Type B pancreatic cell (in vitro differentiated cells): ENCODE results near the gene POFUT2. TPM values are rescaled to one million over a fixed set of nuclear protein-coding genes. Genes with fewer than 3 reads are reported as not detected.

Experiments used
- DNase-seq: peaks from one replicate; pipeline ENCODE4 v3.0.0; 2021; ENCODE audit warnings: mixed read lengths; ENCODE audit not compliant: unreplicated experiment; ENCODE audit errors: extremely low spot score
- H3K27ac Mint-ChIP-seq: 2 replicates; pipeline ENCODE4 v1.8.0; 2021; ENCODE audit warnings: mild to moderate bottlenecking, mixed read lengths
- H3K27me3 Mint-ChIP-seq: 2 replicates; pipeline ENCODE4 v1.8.0; 2021; ENCODE audit warnings: mixed read lengths
- H3K36me3 Mint-ChIP-seq: 2 replicates; pipeline ENCODE4 v1.8.0; 2021; ENCODE audit warnings: mixed read lengths
- H3K4me1 Mint-ChIP-seq: one replicate; pipeline ENCODE4 v1.8.0; 2021; ENCODE audit warnings: mixed read lengths; ENCODE audit not compliant: unreplicated experiment
- H3K4me3 Mint-ChIP-seq: 2 replicates; pipeline ENCODE4 v1.8.0; 2021; ENCODE audit warnings: mild to moderate bottlenecking, mixed read lengths
- H3K9me3 Mint-ChIP-seq: 2 replicates; pipeline ENCODE4 v1.8.0; 2021; ENCODE audit warnings: mixed read lengths
- total RNA-seq: library from RNA; stranded (reverse); gene quantifications from 2 replicates; pipeline ENCODE4 v1.2.1, GENCODE V29; 2021; ENCODE audit warnings: low replicate concordance
- TF ChIP-seq, protein P1 (sequence below): fragments of 200-600 bp; sonication (generic); conservative IDR thresholded peaks from 2 replicates; pipeline ENCODE4 v1.5.0; 2021; ENCODE audit warnings: antibody characterized with exemption, mild to moderate bottlenecking

Gene POFUT2
- total RNA-seq, 1 donor from 2014 or later = 52.8 TPM

GRCh38 chr21:45228171-45228641, 59.5 kb downstream of the POFUT2 start:
- Mint-ChIP-seq H3K27ac (peak overlapping the region; percentile 83), H3K9me3 (no peaks in the 10 kb centered on the region), H3K36me3 (no peaks in the 10 kb centered on the region), H3K4me3 (no peak overlapping the region), H3K4me1 (peaks cover 5% of the 10 kb centered on the region), H3K27me3 (no peaks in the 10 kb centered on the region)
- TF ChIP-seq, protein P1, sequence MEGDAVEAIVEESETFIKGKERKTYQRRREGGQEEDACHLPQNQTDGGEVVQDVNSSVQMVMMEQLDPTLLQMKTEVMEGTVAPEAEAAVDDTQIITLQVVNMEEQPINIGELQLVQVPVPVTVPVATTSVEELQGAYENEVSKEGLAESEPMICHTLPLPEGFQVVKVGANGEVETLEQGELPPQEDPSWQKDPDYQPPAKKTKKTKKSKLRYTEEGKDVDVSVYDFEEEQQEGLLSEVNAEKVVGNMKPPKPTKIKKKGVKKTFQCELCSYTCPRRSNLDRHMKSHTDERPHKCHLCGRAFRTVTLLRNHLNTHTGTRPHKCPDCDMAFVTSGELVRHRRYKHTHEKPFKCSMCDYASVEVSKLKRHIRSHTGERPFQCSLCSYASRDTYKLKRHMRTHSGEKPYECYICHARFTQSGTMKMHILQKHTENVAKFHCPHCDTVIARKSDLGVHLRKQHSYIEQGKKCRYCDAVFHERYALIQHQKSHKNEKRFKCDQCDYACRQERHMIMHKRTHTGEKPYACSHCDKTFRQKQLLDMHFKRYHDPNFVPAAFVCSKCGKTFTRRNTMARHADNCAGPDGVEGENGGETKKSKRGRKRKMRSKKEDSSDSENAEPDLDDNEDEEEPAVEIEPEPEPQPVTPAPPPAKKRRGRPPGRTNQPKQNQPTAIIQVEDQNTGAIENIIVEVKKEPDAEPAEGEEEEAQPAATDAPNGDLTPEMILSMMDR = no peak
- DNase-seq = no peak

- TF ChIP-seq, protein P1 = no peak
- DNase-seq = no peak
- H3K9me3 Mint-ChIP-seq = no peaks in the 10 kb centered on the region
- H3K27me3 Mint-ChIP-seq = no peaks in the 10 kb centered on the region
- peak overlapping the region; percentile 83 for H3K27ac Mint-ChIP-seq
- peaks cover 5% of the 10 kb centered on the region for H3K4me1 Mint-ChIP-seq
- H3K36me3 Mint-ChIP-seq = no peaks in the 10 kb centered on the region
- H3K4me3 Mint-ChIP-seq = no peak overlapping the region
Observed at GRCh38 chr21:45227735-45228134, 60.0 kb downstream of the POFUT2 start.

DNA sequence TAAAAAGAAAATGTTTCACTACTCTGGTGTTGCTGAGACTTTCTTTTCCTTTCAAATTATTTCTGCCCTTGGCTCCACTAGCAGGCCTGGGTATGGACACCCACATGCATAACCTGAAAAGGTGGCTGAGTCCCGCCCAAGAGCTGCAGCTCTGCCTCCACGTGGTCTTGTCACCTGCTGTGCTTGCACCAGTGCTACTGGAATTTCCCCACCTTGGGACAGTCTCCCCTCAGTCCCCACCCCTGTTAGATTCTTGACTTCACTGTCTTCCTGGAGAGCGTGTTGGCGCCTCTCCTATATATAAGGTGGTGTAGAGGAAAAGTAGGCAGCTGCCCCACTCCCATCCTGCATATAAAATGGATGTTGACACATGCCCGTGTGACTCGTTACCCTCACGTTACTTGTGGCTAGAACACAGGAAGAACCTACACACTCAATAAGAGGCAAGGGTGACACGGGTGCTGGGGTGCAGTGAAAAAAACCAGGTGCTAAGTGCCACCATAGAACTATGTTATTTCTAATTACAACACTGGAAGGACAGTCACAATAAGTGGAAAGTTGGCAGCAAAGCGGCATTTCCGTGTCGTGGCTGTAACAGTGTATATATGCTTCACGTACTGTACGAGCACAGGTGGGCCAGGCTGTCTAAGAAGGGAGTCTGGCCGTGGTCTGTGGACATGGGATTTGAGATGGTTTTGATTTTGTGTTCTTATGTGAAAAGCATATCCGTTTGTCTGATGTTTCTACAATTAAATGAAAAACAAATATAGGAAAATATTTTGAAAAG, 61.0 kb downstream of the POFUT2 start:
- H3K27ac Mint-ChIP-seq = no peak overlapping the region
- H3K4me3 Mint-ChIP-seq = no peak overlapping the region
- DNase-seq = no peak
- TF ChIP-seq, protein P1 = no peak
- no peaks in the 10 kb centered on the region for H3K27me3 Mint-ChIP-seq
- H3K36me3 Mint-ChIP-seq = no peaks in the 10 kb centered on the region
- peaks cover 5% of the 10 kb centered on the region for H3K4me1 Mint-ChIP-seq
- H3K9me3 Mint-ChIP-seq = no peaks in the 10 kb centered on the region

- H3K9me3 Mint-ChIP-seq = no peaks in the 10 kb centered on the region
- no peak overlapping the region for H3K27ac Mint-ChIP-seq
- peaks cover 3% of the 10 kb centered on the region for H3K36me3 Mint-ChIP-seq
- no peak overlapping the region for H3K4me3 Mint-ChIP-seq
- DNase-seq = no peak
- TF ChIP-seq, protein P1 = no peak
- H3K27me3 Mint-ChIP-seq = no peaks in the 10 kb centered on the region
- peaks cover 5% of the 10 kb centered on the region for H3K4me1 Mint-ChIP-seq
Observed at GRCh38 chr21:45225741-45226327, 61.9 kb downstream of the POFUT2 start.

DNA sequence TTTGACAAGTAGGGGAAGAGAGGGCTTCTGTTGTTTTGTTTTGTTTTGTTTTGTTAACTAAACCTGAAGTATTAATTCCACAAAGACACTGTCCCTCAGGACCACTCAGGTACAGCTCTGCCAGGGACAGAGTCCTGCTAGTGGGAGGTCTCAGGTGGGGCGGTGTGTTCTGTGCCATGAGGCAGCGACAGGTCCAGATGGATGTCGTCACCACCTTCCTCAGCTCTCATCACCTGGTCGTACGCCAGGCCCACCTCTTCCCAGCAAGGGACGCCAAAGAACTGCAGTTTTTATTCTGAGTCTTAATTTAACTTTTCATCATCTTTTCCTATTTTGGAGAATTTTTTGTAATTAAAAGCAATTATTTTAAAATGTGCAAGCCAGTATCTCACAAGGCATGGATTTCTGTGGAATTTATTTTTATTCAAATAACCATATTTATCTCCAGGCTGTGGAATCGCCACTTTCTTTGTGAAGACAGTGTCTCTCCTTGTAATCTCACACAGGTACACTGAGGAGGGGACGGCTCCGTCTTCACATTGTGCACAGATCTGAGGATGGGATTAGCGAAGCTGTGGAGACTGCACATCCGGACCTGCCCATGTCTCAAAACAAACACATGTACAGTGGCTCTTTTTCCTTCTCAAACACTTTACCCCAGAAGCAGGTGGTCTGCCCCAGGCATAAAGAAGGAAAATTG, 62.5 kb downstream of the POFUT2 start:
- Mint-ChIP-seq H3K36me3 (peaks cover 3% of the 10 kb centered on the region), H3K9me3 (no peaks in the 10 kb centered on the region)
- TF ChIP-seq, protein P1 = no peak

More for the DNA sequence above, 62.5 kb downstream of the POFUT2 start:
- H3K27ac Mint-ChIP-seq = no peak overlapping the region
- no peak for DNase-seq
- peaks cover 5% of the 10 kb centered on the region for H3K4me1 Mint-ChIP-seq
- no peaks in the 10 kb centered on the region for H3K27me3 Mint-ChIP-seq
- H3K4me3 Mint-ChIP-seq = no peak overlapping the region
